Measurements from ENCODE around the gene KRT74.
"Not testable (repeated sequence)": the region's sequence is repeated elsewhere in the genome, so short reads cannot be mapped to it uniquely, and the experiment has no call there.

Gene KRT74

DNA sequence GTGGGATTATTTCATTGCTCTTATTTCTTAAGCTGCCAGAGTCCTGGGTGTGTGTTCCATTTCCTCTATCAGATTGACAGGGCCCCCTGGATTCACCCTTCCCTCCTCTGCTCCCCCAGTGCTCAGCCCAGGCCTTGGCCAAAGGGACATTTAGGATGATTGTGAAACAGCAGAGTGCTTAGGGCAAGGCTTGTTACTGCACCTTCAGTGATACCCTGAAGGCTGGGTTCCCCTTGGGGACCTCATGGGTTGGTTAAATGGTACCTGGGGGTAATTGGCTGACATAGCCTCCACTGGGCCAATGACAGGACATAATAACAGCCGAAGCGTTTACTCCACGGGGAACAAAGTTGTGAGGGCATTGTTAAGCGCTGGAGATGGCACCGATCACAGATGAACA is 28.9 kb upstream of the KRT74 start:
- no peak for DNase-seq

- no peak for DNase-seq
These were observed 28.0 kb upstream of the KRT74 start for GRCh38 chr12:52601671-52602070.

GRCh38 chr12:52600941-52601481 is 27.4 kb upstream of the KRT74 start, which contains the start of gene KRT72:
Gene KRT72 (minus strand): TSS chr12:52601463. CDS start chr12:52601452, 11 bp downstream.
- no peak for DNase-seq

GRCh38 chr12:52600475-52600874 is 26.8 kb upstream of the KRT74 start:
- no peak for DNase-seq

DNA sequence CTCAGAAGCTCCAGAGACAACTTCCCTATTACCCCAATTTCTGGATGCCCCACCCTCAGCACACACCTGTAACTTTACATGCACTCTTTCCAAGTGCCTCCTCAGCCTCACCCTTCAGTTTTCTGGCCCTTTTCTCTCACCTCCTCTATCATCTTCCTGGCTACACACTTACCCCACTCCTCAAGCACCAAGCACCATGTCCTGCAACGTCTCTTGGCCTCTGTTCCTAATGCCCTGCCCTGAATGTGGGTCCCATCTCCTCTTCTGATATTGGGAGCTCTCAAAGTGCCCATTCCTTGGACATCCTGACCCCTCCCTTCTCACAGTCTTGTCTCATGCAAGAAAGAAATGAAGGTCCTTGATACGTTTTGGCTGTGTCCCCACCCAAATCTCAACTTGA is 26.4 kb upstream of the KRT74 start:
- DNase-seq: no peak

- DNase-seq: no peak
These were observed 25.3 kb upstream of the KRT74 start for GRCh38 chr12:52598966-52599365.

- DNase-seq: not testable (repeated sequence)
These were observed 20.6 kb upstream of the KRT74 start for GRCh38 chr12:52594237-52594636.

GRCh38 chr12:52591521-52591920 is 17.9 kb upstream of the KRT74 start:
- no peak for DNase-seq

DNA sequence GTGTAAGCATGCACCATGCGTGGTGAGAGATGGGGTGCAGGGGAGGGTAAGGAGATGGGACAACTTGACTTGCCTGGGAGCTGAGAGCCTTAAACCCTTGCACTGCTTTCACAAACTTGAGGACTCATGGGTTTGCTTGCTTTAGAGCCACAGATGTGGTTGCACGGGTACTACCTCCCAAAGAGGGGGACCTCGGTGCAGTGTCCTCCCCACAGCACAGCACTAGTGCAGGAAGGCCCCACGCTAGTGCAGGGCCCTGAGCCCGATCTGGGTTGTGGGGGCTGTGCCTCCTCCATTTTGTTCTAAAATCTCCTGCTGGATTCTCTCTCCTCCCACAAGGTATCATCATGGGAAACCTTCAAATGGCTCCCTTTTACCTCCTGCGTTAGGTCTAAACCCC is 16.4 kb upstream of the KRT74 start:
- no peak for DNase-seq

DNA sequence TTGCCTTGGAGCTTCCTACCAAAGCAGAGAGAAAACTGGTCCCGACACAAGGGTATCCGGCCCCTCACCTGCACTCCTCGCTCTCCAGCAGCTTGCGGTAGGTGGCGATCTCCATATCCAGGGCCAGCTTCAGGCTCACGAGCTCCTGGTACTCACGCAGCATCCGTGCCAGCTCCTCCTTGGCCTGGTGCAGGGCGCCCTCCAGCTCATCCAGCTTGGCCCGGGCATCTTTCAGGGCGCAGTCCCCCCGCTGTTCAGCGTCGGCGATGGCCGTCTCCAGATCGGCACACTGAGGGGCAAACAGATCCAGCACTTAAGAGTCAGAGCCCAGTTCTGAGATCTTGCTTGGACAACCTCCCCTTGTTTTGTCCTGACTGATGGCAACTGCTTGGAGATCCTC is 13.9 kb upstream of the KRT74 start:
- DNase-seq: no peak

DNA sequence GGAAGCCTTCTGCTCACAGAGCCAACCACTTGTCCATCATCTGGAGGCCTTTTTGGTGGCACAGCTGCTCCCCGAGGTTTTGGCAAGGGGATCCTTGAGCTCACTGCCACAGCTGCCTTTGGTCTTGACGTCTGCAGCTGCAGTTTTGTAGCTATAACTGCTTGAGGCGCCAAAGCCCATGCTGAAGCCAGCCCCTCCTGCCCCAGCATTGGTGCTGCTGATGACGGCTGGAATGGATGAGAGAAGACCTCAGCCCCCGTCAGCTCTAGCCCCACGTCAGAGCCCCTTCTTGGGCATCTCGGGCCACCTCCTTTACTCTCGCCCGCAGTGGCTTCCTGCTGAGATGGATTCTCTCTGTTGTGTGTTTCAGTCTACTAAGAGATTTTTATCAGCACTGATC is 12.3 kb upstream of the KRT74 start:
- DNase-seq: no peak

DNA sequence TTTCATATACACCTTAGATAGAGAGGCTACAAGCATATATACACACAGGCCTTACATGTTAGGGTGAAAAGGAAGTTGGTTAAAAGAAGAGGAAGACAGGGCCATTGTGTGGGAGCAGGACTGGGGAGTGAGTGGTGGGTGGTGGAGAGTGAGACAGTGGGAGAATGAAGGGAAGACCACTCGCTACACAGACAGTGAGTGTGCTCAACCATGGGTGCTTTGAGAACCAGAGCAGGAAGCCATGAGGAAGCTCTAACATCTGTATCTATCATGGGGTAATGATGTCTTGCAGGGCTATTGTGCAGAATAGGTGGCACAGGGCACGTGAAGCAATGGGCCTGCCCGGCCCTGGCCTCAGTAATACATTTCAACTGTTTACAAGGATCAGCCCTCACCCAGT is 11.4 kb upstream of the KRT74 start:
- DNase-seq: peak; percentile 55 to 80 (median 74)

DNA sequence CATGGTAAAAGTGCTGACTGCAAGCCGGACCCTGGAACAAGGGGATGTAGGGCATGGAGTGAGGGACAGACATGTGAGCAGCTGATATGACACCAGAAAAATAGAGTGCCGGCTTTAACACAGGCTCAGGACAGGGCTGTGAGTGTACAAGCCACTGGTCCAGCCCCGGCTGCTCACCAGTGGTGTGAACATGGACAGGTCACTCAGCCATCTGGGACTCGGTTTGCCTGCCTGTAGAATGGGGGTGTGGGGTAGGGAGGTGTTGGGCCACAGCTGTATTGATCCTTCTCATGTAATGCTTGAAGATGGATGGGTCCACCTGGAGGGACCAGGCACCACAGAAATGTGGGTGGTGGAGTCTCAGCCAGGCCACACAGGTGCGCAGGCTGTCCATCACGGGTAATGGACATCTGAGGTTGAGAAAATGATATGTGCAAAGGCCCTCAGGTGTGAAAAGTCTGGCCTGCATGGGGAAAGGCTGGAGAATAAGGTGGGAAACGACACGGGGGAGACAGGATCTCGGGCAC is 10.6 kb upstream of the KRT74 start:
- no peak for DNase-seq

DNA sequence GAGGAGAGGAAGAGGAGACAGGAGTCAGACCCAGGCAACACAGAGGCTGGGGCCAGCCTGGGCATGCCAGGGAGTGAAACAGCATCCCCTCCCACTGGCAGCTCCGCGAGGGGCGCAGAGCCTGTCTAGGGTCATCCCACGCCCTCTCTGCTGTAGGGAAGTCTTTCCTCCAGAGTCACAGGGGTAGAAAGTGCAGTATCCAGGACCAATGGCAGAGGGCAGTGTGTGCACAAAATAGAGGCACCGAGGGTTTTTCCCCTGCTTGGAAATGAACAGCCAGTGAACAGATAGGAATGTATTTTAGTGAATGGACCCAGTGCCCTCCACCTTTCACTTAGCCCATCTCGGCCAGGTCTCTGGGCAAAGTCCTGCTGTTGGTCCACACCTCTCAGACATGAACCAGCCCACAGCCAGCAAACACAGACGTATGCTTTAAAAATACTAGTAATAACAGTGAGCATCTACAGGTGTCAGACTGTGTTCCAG is 9.4 kb upstream of the KRT74 start:
- peak; percentile 82 to 89 (median 85) for DNase-seq

DNA sequence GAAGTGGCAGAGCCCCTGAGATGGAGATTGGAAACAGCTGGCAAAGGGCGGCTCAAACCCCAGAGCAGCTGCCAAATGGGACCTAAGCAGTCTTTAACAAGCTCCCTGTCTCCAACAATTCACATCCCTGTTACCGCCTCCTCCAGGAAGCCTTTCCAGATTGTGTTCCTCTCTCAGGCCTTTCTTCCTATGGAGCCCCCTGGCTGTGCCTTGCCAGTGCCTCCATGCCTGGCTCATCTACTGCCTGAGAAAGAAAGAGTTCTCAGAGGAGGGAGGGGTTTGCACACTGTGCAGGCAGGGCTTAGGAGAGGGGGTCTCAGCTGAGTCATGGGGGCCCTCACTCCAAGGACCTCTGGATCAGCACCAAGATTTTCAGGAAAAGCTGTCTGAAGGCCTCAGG is 8.8 kb upstream of the KRT74 start:
- no peak for DNase-seq

GRCh38 chr12:52581481-52581880 is 7.8 kb upstream of the KRT74 start:
- no peak for DNase-seq

DNA sequence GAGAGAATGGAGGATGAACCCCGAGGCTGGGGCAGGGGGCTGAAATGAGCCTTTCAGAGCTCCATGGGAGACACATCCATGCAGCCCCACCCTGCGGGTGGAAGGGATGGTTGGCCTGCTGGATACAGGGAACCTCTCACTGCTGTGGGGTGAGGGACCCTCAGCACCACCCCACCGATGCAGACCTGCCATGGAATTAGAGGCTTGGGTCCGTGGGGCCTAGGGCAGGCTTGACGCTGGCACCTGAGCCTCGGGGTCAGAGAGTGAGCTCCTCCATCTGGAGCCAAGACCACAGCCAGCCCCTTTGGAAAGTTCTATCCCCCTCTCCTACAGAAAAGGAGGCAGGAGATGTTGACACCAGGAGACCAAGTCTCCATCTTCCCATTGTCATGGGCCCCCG is 7.4 kb upstream of the KRT74 start:
- DNase-seq: no peak

DNA sequence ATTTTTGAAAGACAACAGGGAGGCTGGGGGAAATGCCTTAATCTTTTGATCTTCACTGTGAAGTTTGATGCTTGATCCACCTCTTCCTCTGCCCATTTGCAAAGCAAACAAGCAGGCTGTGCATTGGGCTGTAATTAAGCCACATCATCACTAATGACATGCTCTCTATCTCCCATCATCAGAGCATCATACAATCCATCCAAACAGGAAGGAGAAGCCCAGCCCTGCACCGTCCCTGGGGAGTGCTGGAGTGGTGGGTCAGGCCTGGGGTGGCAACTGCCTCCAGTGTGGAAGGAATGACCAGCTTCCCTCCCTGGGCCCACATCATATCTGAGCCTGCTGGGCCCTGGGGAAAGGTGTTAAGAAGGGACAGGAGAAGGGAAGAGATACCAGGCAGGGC is 6.9 kb upstream of the KRT74 start:
- no peak for DNase-seq

GRCh38 chr12:52579468-52580465 is 6.1 kb upstream of the KRT74 start:
- DNase-seq: no peak

- DNase-seq: no peak
These were observed 4.8 kb upstream of the KRT74 start for GRCh38 chr12:52578469-52578868.

DNA sequence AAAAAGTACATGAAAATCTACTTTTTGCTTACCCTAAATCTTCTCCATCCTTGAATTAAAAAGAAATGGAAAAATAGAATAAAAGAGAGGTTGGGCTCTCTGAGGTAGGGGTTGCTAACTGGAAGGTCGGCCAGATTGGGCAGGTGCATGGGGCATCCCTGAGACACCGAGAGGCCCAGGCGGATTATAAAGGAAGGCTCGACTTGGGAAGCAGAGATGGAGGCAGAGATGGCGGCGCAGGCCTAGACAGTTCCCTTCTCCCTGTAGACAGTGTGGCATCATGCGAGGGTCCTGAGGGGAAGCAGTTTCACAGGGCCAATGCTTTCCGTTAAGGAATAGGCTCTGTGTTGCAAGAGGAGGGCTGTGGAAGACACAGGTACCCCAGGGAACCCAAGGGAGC is 3.7 kb upstream of the KRT74 start:
- DNase-seq: no peak

DNA sequence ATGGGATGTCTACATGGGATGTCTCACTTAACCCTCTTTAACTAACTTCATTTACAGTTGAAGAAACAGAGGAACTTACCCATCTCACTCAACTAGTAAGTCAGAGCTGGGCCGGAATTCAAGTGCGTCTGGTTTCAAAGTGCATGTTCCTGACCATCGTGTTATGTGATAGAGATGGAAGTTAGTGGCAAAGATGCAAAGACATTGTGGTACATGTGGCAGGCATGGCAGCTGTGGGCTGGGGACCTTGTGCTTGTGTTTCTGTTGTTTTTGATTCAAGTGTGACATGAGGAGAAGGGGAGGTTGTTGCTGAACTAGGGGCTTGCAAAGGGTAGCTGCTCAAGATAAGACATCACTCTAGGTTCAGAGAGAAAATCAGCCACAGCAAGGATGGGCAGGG is 2.3 kb upstream of the KRT74 start:
- DNase-seq: no peak

GRCh38 chr12:52575256-52575655 is 1.6 kb upstream of the KRT74 start:
- DNase-seq: no peak

GRCh38 chr12:52573306-52573705 is 337 bp downstream of the KRT74 start:
- DNase-seq: no peak

All from suppressor macrophage (primary cell).